HepG2 (cell line): ENCODE results near the gene CPT1C. TPM values are rescaled to one million over a fixed set of nuclear protein-coding genes. Genes with fewer than 3 reads are reported as not detected.

Source experiments
- CHCHD3 ChIP-seq: sonication (generic); formaldehyde crosslinking; IDR thresholded peaks from 2 replicates; pipeline ENCODE4 v1.8.0; 2022; ENCODE audit warnings: mild to moderate bottlenecking, missing genetic modification reagents, moderate library complexity
- ETV6 ChIP-seq: sonication (generic); formaldehyde crosslinking; conservative IDR thresholded peaks from 2 replicates; pipeline ENCODE4 v1.4.0; 2020; ENCODE audit warnings: missing genetic modification reagents
- FOXK1 ChIP-seq: sonication (generic); formaldehyde crosslinking; IDR thresholded peaks from 2 replicates; pipeline ENCODE4 v1.4.0; 2020; ENCODE audit warnings: low read depth, missing genetic modification reagents, borderline replicate concordance
- IRF2 ChIP-seq: IDR thresholded peaks from 2 replicates; pipeline ENCODE4 v1.6.1; 2018; ENCODE audit warnings: missing genetic modification reagents, missing compliant biosample characterization
- KDM4B ChIP-seq: sonication (generic); formaldehyde crosslinking; IDR thresholded peaks from 2 replicates; pipeline ENCODE4 v1.4.0; 2020; ENCODE audit warnings: missing genetic modification reagents
- KDM5A ChIP-seq: fragments of 200-600 bp; sonication (generic); IDR thresholded peaks from 2 replicates; pipeline ENCODE4 v1.7.0; 2018; ENCODE audit warnings: antibody characterized with exemption, mild to moderate bottlenecking, low read length, borderline replicate concordance
- MIER2 ChIP-seq: IDR thresholded peaks from 2 replicates; pipeline ENCODE4 v1.6.1; 2016; ENCODE audit warnings: missing biosample characterization, missing genetic modification reagents
- SNAPC2 ChIP-seq: sonication (generic); formaldehyde crosslinking; IDR thresholded peaks from 2 replicates; pipeline ENCODE4 v1.8.1; 2022; ENCODE audit warnings: mild to moderate bottlenecking, missing genetic modification reagents
- SUZ12 ChIP-seq: fragments of 150-350 bp; IDR thresholded peaks from 2 replicates; pipeline ENCODE4 v1.6.1; 2014; ENCODE audit warnings: low read depth, low read length
- ZNF34 ChIP-seq: sonication (generic); formaldehyde crosslinking; IDR thresholded peaks from 2 replicates; pipeline ENCODE4 v1.4.0; 2020; ENCODE audit warnings: mild to moderate bottlenecking, missing genetic modification reagents, borderline replicate concordance
- ZNF430 ChIP-seq: sonication (generic); formaldehyde crosslinking; IDR thresholded peaks from 2 replicates; pipeline ENCODE4 v1.9.0; 2021; ENCODE audit warnings: mild to moderate bottlenecking, missing genetic modification reagents
- ZNF468 ChIP-seq: sonication (generic); formaldehyde crosslinking; IDR thresholded peaks from 2 replicates; pipeline ENCODE4 v1.8.0; 2022; ENCODE audit warnings: mild to moderate bottlenecking, moderate library complexity, missing genetic modification reagents
- ZSCAN21 ChIP-seq: sonication (generic); formaldehyde crosslinking; IDR thresholded peaks from 2 replicates; pipeline ENCODE4 v1.8.0; 2022; ENCODE audit warnings: mild to moderate bottlenecking, missing genetic modification reagents, moderate library complexity, borderline replicate concordance
- polyA plus RNA-seq, 8 experiments: library from polyadenylated mRNA; depleted of rRNA in 3 of 8; stranded (reverse) in 7 of 8; unstranded in 1 of 8; fragments of >200 nt; fragmentation: Illumina TruSeq in 4 of 8; extraction: Trizol in 4 of 8; gene quantifications; 2 replicates each; pipeline versions ENCODE4 v1.2.1 to v1.2.3, GENCODE V29; 2011 to 2016; ENCODE audit warnings: low read depth in 4 of 8, missing spikeins in 1 of 8, mixed read lengths in 1 of 8; ENCODE audit not compliant: insufficient read depth in 1 of 8
- total RNA-seq, 5 experiments: library from RNA; depleted of rRNA; stranded (reverse); fragments of >200 nt; fragmentation: Illumina TruSeq; extraction: Trizol; gene quantifications; 2 replicates each; pipeline ENCODE4 v1.2.3, GENCODE V29; 2016; ENCODE audit warnings: low read depth in 1 of 5
- TF ChIP-seq, protein P1 (sequence below): IDR thresholded peaks from 2 replicates; pipeline ENCODE4 v1.6.1; 2016; ENCODE audit warnings: mild to moderate bottlenecking, missing biosample characterization, missing genetic modification reagents
- TF ChIP-seq, protein P2 (sequence below): sonication (generic); formaldehyde crosslinking; IDR thresholded peaks from 2 replicates; pipeline ENCODE4 v1.5.0; 2020; ENCODE audit warnings: missing genetic modification reagents, mild to moderate bottlenecking, borderline replicate concordance
- TF ChIP-seq, protein P3 (sequence below): sonication (generic); formaldehyde crosslinking; IDR thresholded peaks from 2 replicates; pipeline ENCODE4 v1.8.0; 2022; ENCODE audit warnings: missing genetic modification reagents, mild to moderate bottlenecking, borderline replicate concordance
- TF ChIP-seq, protein P4 (sequence below): sonication (generic); formaldehyde crosslinking; IDR thresholded peaks from 2 replicates; pipeline ENCODE4 v1.9.0; 2021; ENCODE audit warnings: mild to moderate bottlenecking, missing genetic modification reagents
- TF ChIP-seq, protein P5 (sequence below): sonication (generic); formaldehyde crosslinking; IDR thresholded peaks from 2 replicates; pipeline ENCODE4 v1.4.0; 2020; ENCODE audit warnings: mild to moderate bottlenecking, low read depth, missing genetic modification reagents

The CPT1C gene
- total and polyA plus RNA-seq, 2 of the 13 experiments (the other 11 are each of a cell fraction or from before 2014, with no cell fraction given), result 0.18 TPM; not detected in 1

DNA sequence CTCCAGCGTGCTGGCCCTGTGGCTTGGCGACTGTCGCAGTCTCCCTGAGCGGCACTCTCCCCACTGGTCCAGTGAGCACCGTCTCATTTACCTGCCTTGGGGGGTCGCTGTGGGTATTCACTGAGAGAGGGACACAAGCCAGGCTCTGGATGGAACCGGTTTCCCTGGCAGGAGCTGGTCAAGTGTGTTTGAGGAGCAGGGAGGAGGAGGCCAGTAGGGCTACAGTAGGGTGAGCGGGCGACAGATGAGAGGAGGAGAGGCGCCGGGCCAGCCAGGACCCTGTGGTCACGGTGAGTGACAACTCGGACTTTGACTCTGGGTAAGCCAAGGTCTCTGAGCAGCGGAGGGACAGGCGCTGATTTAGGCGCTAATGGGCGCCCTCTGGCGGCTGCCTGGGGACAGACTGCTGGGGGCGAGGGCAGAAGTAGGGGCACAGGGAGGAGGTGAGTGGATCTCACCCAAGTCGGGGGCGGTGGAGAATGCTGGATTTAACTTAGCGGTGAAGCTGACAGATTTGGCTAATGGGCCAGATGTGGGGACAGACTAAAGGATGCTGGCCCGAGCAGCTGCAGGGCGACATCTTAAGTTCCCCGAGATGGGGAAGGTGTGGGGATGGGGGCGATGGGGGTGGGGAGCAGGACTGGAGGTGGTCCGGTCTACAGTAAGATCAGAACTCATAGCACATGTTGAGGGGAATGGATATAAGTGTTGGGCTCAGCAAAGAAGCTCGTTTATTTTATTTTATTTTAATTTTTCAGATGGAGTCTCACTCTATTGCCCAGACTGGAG lies 18.6 kb upstream of the CPT1C start (continued):
- no peak for TF ChIP-seq MIER2 (CRISPR knock-in tag)
- no peak for TF ChIP-seq ZNF34 (CRISPR knock-in tag)
- peak; percentile 69; the same call in 1 of the 2 replicates for TF ChIP-seq ZSCAN21 (CRISPR knock-in tag)
- TF ChIP-seq, protein P1, sequence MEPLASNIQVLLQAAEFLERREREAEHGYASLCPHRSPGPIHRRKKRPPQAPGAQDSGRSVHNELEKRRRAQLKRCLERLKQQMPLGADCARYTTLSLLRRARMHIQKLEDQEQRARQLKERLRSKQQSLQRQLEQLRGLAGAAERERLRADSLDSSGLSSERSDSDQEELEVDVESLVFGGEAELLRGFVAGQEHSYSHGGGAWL (CRISPR knock-in tag), result no peak
- no peak; the same call in 1 of the 2 replicates for TF ChIP-seq ZNF430
- peak; percentile 58; the same call in 1 of the 2 replicates for TF ChIP-seq IRF2 (CRISPR knock-in tag)
- no peak for TF ChIP-seq KDM5A
- TF ChIP-seq KDM4B, result peak; percentile 42; the same call in 1 of the 2 replicates
- TF ChIP-seq, protein P2, sequence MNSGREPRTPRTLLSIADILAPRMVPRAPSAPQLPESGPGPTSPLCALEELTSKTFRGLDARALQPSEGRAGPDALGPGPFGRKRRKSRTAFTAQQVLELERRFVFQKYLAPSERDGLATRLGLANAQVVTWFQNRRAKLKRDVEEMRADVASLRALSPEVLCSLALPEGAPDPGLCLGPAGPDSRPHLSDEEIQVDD (CRISPR knock-in tag), result no peak
- TF ChIP-seq, protein P3, sequence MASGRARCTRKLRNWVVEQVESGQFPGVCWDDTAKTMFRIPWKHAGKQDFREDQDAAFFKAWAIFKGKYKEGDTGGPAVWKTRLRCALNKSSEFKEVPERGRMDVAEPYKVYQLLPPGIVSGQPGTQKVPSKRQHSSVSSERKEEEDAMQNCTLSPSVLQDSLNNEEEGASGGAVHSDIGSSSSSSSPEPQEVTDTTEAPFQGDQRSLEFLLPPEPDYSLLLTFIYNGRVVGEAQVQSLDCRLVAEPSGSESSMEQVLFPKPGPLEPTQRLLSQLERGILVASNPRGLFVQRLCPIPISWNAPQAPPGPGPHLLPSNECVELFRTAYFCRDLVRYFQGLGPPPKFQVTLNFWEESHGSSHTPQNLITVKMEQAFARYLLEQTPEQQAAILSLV (CRISPR knock-in tag), result no peak
- no peak for TF ChIP-seq ETV6 (CRISPR knock-in tag)
- no peak for TF ChIP-seq SUZ12
- TF ChIP-seq, protein P4, sequence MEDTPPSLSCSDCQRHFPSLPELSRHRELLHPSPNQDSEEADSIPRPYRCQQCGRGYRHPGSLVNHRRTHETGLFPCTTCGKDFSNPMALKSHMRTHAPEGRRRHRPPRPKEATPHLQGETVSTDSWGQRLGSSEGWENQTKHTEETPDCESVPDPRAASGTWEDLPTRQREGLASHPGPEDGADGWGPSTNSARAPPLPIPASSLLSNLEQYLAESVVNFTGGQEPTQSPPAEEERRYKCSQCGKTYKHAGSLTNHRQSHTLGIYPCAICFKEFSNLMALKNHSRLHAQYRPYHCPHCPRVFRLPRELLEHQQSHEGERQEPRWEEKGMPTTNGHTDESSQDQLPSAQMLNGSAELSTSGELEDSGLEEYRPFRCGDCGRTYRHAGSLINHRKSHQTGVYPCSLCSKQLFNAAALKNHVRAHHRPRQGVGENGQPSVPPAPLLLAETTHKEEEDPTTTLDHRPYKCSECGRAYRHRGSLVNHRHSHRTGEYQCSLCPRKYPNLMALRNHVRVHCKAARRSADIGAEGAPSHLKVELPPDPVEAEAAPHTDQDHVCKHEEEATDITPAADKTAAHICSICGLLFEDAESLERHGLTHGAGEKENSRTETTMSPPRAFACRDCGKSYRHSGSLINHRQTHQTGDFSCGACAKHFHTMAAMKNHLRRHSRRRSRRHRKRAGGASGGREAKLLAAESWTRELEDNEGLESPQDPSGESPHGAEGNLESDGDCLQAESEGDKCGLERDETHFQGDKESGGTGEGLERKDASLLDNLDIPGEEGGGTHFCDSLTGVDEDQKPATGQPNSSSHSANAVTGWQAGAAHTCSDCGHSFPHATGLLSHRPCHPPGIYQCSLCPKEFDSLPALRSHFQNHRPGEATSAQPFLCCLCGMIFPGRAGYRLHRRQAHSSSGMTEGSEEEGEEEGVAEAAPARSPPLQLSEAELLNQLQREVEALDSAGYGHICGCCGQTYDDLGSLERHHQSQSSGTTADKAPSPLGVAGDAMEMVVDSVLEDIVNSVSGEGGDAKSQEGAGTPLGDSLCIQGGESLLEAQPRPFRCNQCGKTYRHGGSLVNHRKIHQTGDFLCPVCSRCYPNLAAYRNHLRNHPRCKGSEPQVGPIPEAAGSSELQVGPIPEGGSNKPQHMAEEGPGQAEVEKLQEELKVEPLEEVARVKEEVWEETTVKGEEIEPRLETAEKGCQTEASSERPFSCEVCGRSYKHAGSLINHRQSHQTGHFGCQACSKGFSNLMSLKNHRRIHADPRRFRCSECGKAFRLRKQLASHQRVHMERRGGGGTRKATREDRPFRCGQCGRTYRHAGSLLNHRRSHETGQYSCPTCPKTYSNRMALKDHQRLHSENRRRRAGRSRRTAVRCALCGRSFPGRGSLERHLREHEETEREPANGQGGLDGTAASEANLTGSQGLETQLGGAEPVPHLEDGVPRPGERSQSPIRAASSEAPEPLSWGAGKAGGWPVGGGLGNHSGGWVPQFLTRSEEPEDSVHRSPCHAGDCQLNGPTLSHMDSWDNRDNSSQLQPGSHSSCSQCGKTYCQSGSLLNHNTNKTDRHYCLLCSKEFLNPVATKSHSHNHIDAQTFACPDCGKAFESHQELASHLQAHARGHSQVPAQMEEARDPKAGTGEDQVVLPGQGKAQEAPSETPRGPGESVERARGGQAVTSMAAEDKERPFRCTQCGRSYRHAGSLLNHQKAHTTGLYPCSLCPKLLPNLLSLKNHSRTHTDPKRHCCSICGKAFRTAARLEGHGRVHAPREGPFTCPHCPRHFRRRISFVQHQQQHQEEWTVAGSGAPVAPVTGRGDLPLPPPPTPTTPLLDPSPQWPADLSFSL (CRISPR knock-in tag), result no peak
- no peak; the same call in 1 of the 2 replicates for TF ChIP-seq FOXK1 (CRISPR knock-in tag)
- no peak for TF ChIP-seq ZNF468 (CRISPR knock-in tag)
- TF ChIP-seq CHCHD3 (CRISPR knock-in tag), result no peak
- no peak for TF ChIP-seq SNAPC2
- TF ChIP-seq, protein P5, sequence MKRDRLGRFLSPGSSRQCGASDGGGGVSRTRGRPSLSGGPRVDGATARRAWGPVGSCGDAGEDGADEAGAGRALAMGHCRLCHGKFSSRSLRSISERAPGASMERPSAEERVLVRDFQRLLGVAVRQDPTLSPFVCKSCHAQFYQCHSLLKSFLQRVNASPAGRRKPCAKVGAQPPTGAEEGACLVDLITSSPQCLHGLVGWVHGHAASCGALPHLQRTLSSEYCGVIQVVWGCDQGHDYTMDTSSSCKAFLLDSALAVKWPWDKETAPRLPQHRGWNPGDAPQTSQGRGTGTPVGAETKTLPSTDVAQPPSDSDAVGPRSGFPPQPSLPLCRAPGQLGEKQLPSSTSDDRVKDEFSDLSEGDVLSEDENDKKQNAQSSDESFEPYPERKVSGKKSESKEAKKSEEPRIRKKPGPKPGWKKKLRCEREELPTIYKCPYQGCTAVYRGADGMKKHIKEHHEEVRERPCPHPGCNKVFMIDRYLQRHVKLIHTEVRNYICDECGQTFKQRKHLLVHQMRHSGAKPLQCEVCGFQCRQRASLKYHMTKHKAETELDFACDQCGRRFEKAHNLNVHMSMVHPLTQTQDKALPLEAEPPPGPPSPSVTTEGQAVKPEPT, result 0 out of 2 replicates have a peak, but pooled peaks have one; percentile 41
